ENCODE data around the gene CDK6. TPM values are rescaled to one million over a fixed set of nuclear protein-coding genes. Genes with fewer than 3 reads are reported as not detected.

CDK6 gene
- total RNA-seq, 4 donors from 2014 or later, result 11.2 to 18.5 (median 13.2) TPM

DNA sequence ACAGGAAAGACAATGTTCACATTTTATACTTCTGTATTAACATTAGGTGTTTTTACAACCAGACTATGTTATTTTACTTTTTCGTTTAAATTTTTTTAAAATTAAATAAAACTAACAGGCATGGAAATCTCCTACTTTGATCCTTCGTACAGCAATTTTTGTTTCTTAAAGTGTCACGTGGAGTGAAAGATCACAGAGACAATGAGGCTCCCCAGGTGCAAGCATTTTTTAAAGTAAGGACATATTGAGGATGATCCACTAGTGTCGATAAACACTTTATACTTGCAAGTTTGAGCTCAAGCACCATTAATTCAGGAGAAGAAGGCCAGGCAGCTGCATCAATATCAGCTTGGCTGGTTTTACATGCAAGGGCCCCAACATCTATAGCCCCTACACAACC lies 177.7 kb downstream of the CDK6 start:
- Histone ChIP-seq H3K4me1 (no peaks in the 10 kb centered on the region), H3K27ac (no peak overlapping the region), H3K36me3 (no peaks in the 10 kb centered on the region), H3K27me3 (no peaks in the 10 kb centered on the region), H3K4me3 (replicated peaks in 1 of 3) (no peak overlapping the region), H3K9me3 (no peaks in the 10 kb centered on the region)
- TF ChIP-seq POLR2A (IDR thresholded peaks at IDR 0.05), result no peak
- TF ChIP-seq, protein P1, sequence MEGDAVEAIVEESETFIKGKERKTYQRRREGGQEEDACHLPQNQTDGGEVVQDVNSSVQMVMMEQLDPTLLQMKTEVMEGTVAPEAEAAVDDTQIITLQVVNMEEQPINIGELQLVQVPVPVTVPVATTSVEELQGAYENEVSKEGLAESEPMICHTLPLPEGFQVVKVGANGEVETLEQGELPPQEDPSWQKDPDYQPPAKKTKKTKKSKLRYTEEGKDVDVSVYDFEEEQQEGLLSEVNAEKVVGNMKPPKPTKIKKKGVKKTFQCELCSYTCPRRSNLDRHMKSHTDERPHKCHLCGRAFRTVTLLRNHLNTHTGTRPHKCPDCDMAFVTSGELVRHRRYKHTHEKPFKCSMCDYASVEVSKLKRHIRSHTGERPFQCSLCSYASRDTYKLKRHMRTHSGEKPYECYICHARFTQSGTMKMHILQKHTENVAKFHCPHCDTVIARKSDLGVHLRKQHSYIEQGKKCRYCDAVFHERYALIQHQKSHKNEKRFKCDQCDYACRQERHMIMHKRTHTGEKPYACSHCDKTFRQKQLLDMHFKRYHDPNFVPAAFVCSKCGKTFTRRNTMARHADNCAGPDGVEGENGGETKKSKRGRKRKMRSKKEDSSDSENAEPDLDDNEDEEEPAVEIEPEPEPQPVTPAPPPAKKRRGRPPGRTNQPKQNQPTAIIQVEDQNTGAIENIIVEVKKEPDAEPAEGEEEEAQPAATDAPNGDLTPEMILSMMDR (IDR thresholded peaks at IDR 0.05), result no peak
- 96% methylated on average over 4 of the region's 4 CpGs for WGBS, 2 donors
- no peak for DNase-seq
- intact Hi-C loops (cut with DNase I), result no loop called here

DNA sequence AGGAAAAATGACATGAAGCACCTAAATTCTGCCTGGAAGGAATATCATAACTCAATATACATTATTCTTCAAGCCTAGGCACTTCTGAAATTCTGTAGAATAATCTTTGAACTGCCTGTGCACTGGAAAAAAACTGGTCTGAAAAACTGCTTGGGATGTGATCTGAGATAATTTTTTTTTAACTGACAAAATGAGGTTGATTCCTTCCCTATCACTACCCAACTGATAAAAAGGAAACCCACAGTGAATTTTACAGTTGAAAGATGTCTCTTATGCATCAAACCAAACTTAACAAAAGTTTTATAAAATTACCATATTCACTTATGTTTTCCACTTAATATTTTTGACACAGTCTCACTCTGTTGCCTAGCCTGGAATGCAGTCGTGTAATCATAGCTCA lies 179.0 kb downstream of the CDK6 start:
- Histone ChIP-seq H3K4me3 (replicated peaks in 1 of 3) (no peak overlapping the region), H3K4me1 (no peaks in the 10 kb centered on the region), H3K27ac (no peak overlapping the region), H3K9me3 (no peaks in the 10 kb centered on the region), H3K27me3 (no peaks in the 10 kb centered on the region), H3K36me3 (no peaks in the 10 kb centered on the region)
- 89 to 98% methylated on average over 1 of the region's 1 CpG for WGBS, 2 donors
- TF ChIP-seq POLR2A (IDR thresholded peaks at IDR 0.05), result no peak
- TF ChIP-seq, protein P1 (IDR thresholded peaks at IDR 0.05), result no peak
- intact Hi-C loops (cut with DNase I), result no loop called here
- no peak for DNase-seq

DNA sequence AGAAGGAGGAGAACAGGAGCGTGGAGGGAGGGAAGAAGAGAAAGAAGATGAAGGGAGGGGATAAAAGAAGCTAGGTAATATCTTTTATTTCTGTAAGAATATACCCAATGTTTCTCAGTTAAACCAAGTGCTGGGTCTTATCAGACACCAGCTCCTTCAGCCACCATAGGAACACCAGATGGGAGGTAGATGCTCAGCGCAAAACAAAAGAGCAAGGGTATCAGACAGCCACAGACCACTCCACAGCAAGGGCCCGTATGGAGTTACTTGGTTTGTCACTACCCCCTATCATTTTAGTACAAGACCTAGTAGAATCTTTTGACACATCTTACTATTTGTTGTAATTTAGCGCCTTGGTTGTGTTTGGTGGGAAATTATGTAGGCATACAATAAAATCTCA lies 180.3 kb downstream of the CDK6 start:
- no peaks in the 10 kb centered on the region for H3K27me3 ChIP-seq
- intact Hi-C loops (cut with DNase I), result no loop called here
- no peak for DNase-seq
- no peaks in the 10 kb centered on the region for H3K9me3 ChIP-seq
- H3K4me3 ChIP-seq (replicated peaks in 1 of 3), result no peak overlapping the region
- H3K36me3 ChIP-seq, result no peaks in the 10 kb centered on the region
- H3K27ac ChIP-seq, result no peak overlapping the region
- H3K4me1 ChIP-seq, result no peaks in the 10 kb centered on the region
- WGBS, 2 donors, result 95 to 99% methylated on average over 4 of the region's 4 CpGs
- TF ChIP-seq, protein P1 (IDR thresholded peaks at IDR 0.05), result no peak
- TF ChIP-seq POLR2A (IDR thresholded peaks at IDR 0.05), result no peak

DNA sequence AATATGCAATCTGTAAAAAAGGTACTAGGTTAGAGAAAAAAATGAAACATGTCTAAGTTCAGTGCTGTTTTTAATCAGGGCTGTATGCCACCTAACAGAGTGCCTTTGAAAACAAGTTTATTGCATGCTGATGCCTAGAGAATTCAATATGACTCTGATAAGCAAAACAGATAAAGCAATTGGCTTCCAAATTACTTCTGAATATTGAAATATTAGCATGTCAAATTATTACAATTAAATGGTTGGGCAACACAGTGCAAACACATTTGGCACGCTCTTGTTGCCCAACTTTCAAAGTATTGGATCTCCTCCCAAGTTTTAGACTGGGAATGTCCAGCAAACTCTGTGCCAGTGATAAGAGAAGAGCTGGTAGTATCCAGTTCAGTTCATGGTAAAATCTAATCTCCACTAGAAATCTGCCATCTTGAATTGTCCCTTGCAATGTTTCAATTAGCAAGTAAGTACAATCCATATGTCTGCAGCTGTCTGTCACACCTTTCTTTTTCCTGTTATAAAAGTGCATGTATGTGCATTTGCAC lies 181.0 kb downstream of the CDK6 start:
- Histone ChIP-seq H3K27me3 (no peaks in the 10 kb centered on the region), H3K9me3 (no peaks in the 10 kb centered on the region), H3K4me3 (replicated peaks in 1 of 3) (no peak overlapping the region), H3K4me1 (no peaks in the 10 kb centered on the region), H3K36me3 (no peaks in the 10 kb centered on the region), H3K27ac (no peak overlapping the region)
- WGBS, 2 donors, result 87 to 97% methylated on average over 1 of the region's 1 CpG
- DNase-seq, result no peak
- intact Hi-C loops (cut with DNase I), result no loop called here
- TF ChIP-seq POLR2A (IDR thresholded peaks at IDR 0.05), result no peak
- TF ChIP-seq, protein P1 (IDR thresholded peaks at IDR 0.05), result no peak

DNA sequence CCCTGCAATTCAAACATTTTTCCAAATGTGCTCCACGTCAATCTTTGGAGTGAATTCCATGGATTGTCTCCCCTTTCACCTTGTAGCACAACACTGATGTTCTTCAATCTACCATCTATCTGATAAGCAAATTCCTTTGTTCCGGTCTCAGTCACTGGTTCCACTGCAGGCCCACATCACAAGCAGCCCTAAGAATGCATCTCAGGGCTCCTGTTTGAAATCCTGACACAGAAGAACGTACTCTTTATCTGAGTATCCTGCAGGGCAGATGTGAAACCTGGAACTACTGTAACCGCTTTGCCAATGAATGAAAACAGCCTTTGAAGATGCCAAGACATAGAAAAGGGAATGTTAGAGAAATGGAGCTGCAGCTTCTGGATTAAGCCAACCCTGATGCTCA lies 183.2 kb downstream of the CDK6 start:
- intact Hi-C loops (cut with DNase I), result no loop called here
- DNase-seq, result no peak
- Histone ChIP-seq H3K4me3 (replicated peaks in 1 of 3) (no peak overlapping the region), H3K27ac (no peak overlapping the region), H3K4me1 (no peaks in the 10 kb centered on the region), H3K9me3 (no peaks in the 10 kb centered on the region), H3K36me3 (no peaks in the 10 kb centered on the region), H3K27me3 (no peaks in the 10 kb centered on the region)
- 88 to 93% methylated on average over 4 of the region's 4 CpGs for WGBS, 2 donors
- no peak for TF ChIP-seq POLR2A (IDR thresholded peaks at IDR 0.05)
- TF ChIP-seq, protein P1 (IDR thresholded peaks at IDR 0.05), result no peak

Data from thyroid gland (tissue), 4 donors.